Skeletal muscle tissue (tissue), 5 donors: ENCODE measurements around the gene OXA1L. TPM values are rescaled to one million over a fixed set of nuclear protein-coding genes. Genes with fewer than 3 reads are reported as not detected.

Experiments
- H3K27ac ChIP-seq: one replicate; pipeline ENCODE4 v1.7.0; 2013; ENCODE audit warnings: mild to moderate bottlenecking, low read depth, low read length, inconsistent platforms
- H3K27me3 ChIP-seq, 3 donors: one replicate each; pipeline ENCODE4 v1.7.0; 2013; ENCODE audit warnings: low read length in 3 of 3; ENCODE audit not compliant: control insufficient read depth in 3 of 3, insufficient read depth in 3 of 3
- H3K36me3 ChIP-seq, 3 donors: one replicate each; pipeline ENCODE4 v1.7.0; 2013; ENCODE audit warnings: low read length in 3 of 3; ENCODE audit not compliant: control insufficient read depth in 3 of 3, insufficient read depth in 3 of 3
- H3K4me1 ChIP-seq, 3 donors: one replicate each; pipeline ENCODE4 v1.7.0; 2013; ENCODE audit warnings: low read length in 3 of 3, mild to moderate bottlenecking in 3 of 3; ENCODE audit not compliant: control insufficient read depth in 3 of 3, insufficient read depth in 3 of 3
- H3K4me3 ChIP-seq, 3 donors: one replicate each; pipeline ENCODE4 v1.7.0; 2013; ENCODE audit warnings: low read length in 3 of 3
- H3K9ac ChIP-seq, 3 donors: one replicate each; pipeline ENCODE4 v1.7.0; 2013; ENCODE audit warnings: low read length in 3 of 3, mild to moderate bottlenecking in 3 of 3, moderate library complexity in 2 of 3, low read depth in 1 of 3
- H3K9me3 ChIP-seq, 3 donors: one replicate each; pipeline ENCODE4 v1.7.0; 2013; ENCODE audit warnings: low read length in 3 of 3; ENCODE audit not compliant: control insufficient read depth in 3 of 3
- small RNA-seq: library from RNA; depleted of rRNA; stranded (forward); fragments of <200 nt; gene quantifications from one replicate; pipeline ENCODE3, GENCODE V24; 2014
- total RNA-seq: library from RNA; depleted of rRNA; stranded (reverse); fragments of >200 nt; gene quantifications from one replicate; pipeline ENCODE4 v1.2.3, GENCODE V29; 2014
- donor health status: Osteomylitis.

OXA1L gene
- total RNA-seq, 1 donor from 2014 or later: 79.9 TPM

GRCh38 chr14:22821193-22822015, 54.9 kb downstream of the OXA1L start:
- Histone ChIP-seq H3K9me3 (no peaks in the 10 kb centered on the region), H3K9ac (no peak overlapping the region), H3K4me1 (peaks cover 12 to 14% (median 13%) of the 10 kb centered on the region in 3 donors), H3K36me3 (no peaks in the 10 kb centered on the region), H3K27me3 (peaks cover 0 to 4% (median 4%) of the 10 kb centered on the region in 3 donors), H3K4me3 (no peak overlapping the region), H3K27ac (no peak overlapping the region)

DNA sequence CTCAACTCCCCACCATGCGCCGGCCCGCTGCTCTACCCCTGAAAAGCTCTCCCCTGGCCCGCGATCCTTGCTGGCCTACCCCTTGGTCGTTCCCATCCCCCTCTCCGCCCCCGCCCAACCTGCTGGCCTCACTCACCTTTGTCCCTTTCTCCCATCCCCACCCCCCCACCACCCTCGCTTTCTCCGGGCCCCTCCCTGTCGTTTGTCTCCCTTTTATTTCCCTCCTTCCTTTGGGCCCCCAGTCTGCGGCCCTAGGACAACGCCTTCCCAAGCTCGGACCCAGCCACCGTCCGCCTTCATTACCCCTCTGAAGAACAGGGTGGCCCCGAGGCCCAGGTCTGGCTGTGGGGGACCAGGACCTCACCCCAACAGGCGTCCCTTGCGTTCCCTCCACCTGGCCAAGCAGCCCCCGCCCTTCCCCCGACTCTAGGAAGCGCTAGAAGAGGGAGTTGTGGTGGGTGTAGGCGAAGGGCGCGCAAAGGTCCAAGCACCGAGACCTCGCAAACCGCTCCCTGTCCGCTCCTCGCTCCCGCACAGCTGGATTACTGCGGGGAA, 55.6 kb downstream of the OXA1L start:
- H3K27ac ChIP-seq: no peak overlapping the region
- peaks cover 0 to 4% (median 4%) of the 10 kb centered on the region in 3 donors for H3K27me3 ChIP-seq
- H3K36me3 ChIP-seq: no peaks in the 10 kb centered on the region
- peaks cover 12 to 14% (median 13%) of the 10 kb centered on the region in 3 donors for H3K4me1 ChIP-seq
- H3K9ac ChIP-seq: peak overlapping the region in 1 of 3 donors; percentile 40
- H3K9me3 ChIP-seq: no peaks in the 10 kb centered on the region
- peak overlapping the region in 1 of 3 donors; percentile 38 for H3K4me3 ChIP-seq

Small RNA genes within 50 kb of the gene (small RNA-seq; reads per million reads assigned to genes)
- gene RF00588: not detected

Other genes with a start within 250 kb of the OXA1L start
- gene DAD1, start 177.5 kb upstream of the OXA1L start, total RNA-seq: 244 TPM
- 3.7 TPM for gene ABHD4, start 168.4 kb upstream of the OXA1L start, total RNA-seq
- not detected for gene OR6J1, start 122.3 kb upstream of the OXA1L start, total RNA-seq
- gene SLC7A7, start 48.7 kb downstream of the OXA1L start, total RNA-seq: 15.1 TPM
- gene MRPL52, start 63.2 kb downstream of the OXA1L start, total RNA-seq: 16.7 TPM
- 96.0 TPM for gene MMP14, start 69.9 kb downstream of the OXA1L start, total RNA-seq
- gene LRP10, start 105.1 kb downstream of the OXA1L start, total RNA-seq: 11.0 TPM
- gene REM2, start 116.5 kb downstream of the OXA1L start, total RNA-seq: under 0.01 TPM
- 66.8 TPM for gene RBM23, start 152.5 kb downstream of the OXA1L start, total RNA-seq
- gene PRMT5, start 162.7 kb downstream of the OXA1L start, total RNA-seq: 60.0 TPM
- gene HAUS4, start 190.4 kb downstream of the OXA1L start, total RNA-seq: 53.2 TPM
- 77.8 TPM for gene AJUBA, start 215.9 kb downstream of the OXA1L start, total RNA-seq
- gene C14orf93, start 243.5 kb downstream of the OXA1L start, total RNA-seq: 9.9 TPM